GM19467 (cell line): Measurements from ENCODE around the gene SLC35D2.
"Not testable (repeated sequence)": the region's sequence is repeated elsewhere in the genome, so short reads cannot be mapped to it uniquely, and the experiment has no call there.

Experiments
- ATAC-seq: cut with Tn5 transposase; IDR thresholded peaks from one replicate; pipeline ENCODE4 v1.9.1; 2021; ENCODE audit warnings: mild to moderate bottlenecking, moderate library complexity; ENCODE audit not compliant: unreplicated experiment

Gene SLC35D2

GRCh38 chr9:96362119-96362518 lies 21.4 kb downstream of the SLC35D2 start:
- not testable (repeated sequence) for ATAC-seq

GRCh38 chr9:96361668-96362067 lies 21.8 kb downstream of the SLC35D2 start:
- ATAC-seq: no peak

GRCh38 chr9:96360976-96361375 lies 22.5 kb downstream of the SLC35D2 start:
- ATAC-seq: no peak

- ATAC-seq: not testable (repeated sequence)
Measured at GRCh38 chr9:96360523-96360922, 23.0 kb downstream of the SLC35D2 start.

- ATAC-seq: no peak
Measured at GRCh38 chr9:96350866-96351265, 32.6 kb downstream of the SLC35D2 start.

- ATAC-seq: no peak
Measured at GRCh38 chr9:96348261-96348660, 35.2 kb downstream of the SLC35D2 start.

GRCh38 chr9:96345551-96345950 lies 38.0 kb downstream of the SLC35D2 start:
- ATAC-seq: no peak

GRCh38 chr9:96344458-96345180 lies 38.9 kb downstream of the SLC35D2 start:
- no peak for ATAC-seq

- ATAC-seq: no peak
Measured at GRCh38 chr9:96343515-96344360, 39.8 kb downstream of the SLC35D2 start.

GRCh38 chr9:96342571-96343245 lies 40.8 kb downstream of the SLC35D2 start:
- no peak for ATAC-seq

GRCh38 chr9:96340707-96341106 lies 42.8 kb downstream of the SLC35D2 start:
- no peak for ATAC-seq

GRCh38 chr9:96338299-96338698 lies 45.2 kb downstream of the SLC35D2 start:
- no peak for ATAC-seq

GRCh38 chr9:96333958-96334357 lies 49.6 kb downstream of the SLC35D2 start:
- ATAC-seq: no peak

GRCh38 chr9:96331236-96331947 lies 52.1 kb downstream of the SLC35D2 start:
- ATAC-seq: no peak

GRCh38 chr9:96327694-96328352 lies 55.7 kb downstream of the SLC35D2 start:
- ATAC-seq: no peak

GRCh38 chr9:96323169-96323568 lies 60.3 kb downstream of the SLC35D2 start:
- no peak for ATAC-seq

- ATAC-seq: not testable (repeated sequence)
Measured at GRCh38 chr9:96322736-96323135, 60.8 kb downstream of the SLC35D2 start.

GRCh38 chr9:96322210-96322609 lies 61.3 kb downstream of the SLC35D2 start:
- not testable (repeated sequence) for ATAC-seq

- no peak for ATAC-seq
Measured at GRCh38 chr9:96321515-96321914, 62.0 kb downstream of the SLC35D2 start.

GRCh38 chr9:96320749-96321280 lies 62.7 kb downstream of the SLC35D2 start:
- no peak for ATAC-seq
